GM12878 (cell line): ENCODE measurements around the gene XPNPEP1. TPM values are rescaled to one million over a fixed set of nuclear protein-coding genes. Genes with fewer than 3 reads are reported as not detected.

Experiments used
- ATAC-seq: fragments of 200-7000 bp; cut with Tn5 transposase; 3 replicates; pipeline ENCODE4 v1.9.1; 2020; ENCODE audit warnings: mild to moderate bottlenecking, moderate library complexity
- BruUV-seq: library from RNA; stranded (reverse); fragments of 400-500 nt; replicated peaks from 2 replicates; lab custom pipeline; 2021; lab: Mats Ljungman, UMichigan
- CTCF ChIA-PET: fragments of 300-600 bp; sonication (Branson Sonifier 250); formaldehyde crosslinking; extraction: SDS; loops from one replicate; lab custom pipeline; 2021; ENCODE audit warnings: inconsistent platforms; lab: Yijun Ruan, JAX
- POLR2A ChIA-PET: fragments of 350-600 bp; formaldehyde crosslinking; extraction: SDS; loops from one replicate; lab custom pipeline; 2021; ENCODE audit warnings: inconsistent platforms; lab: Charles Lee
- RAD21 ChIA-PET: fragments of 300-600 bp; sonication (Branson Sonifier 250); formaldehyde crosslinking; loops from one replicate; lab custom pipeline; 2023; ENCODE audit warnings: antibody characterized with exemption; ENCODE audit not compliant: unreplicated experiment; lab: Charles Lee
- SMC1A ChIA-PET: fragments of 300-600 bp; sonication (Branson Sonifier 250); formaldehyde crosslinking; loops from one replicate; lab custom pipeline; 2023; ENCODE audit not compliant: unreplicated experiment, uncharacterized antibody; lab: Charles Lee
- DNase-seq: peaks from one replicate; pipeline ENCODE4 v3.0.0-alpha.2; 2011; ENCODE audit warnings: low read depth, low spot score
- FAIRE-seq: peaks from 3 replicates; lab custom pipeline; 2011; peaks lifted over from hg19 to GRCh38; lab: Jason Lieb, UNC
- H2AFZ ChIP-seq: 2 replicates; pipeline ENCODE4 v1.6.0; 2011; ENCODE audit warnings: low read depth, low read length, control low read depth; ENCODE audit not compliant: control insufficient read depth
- H3K27ac ChIP-seq: 2 replicates; pipeline ENCODE4 v1.5.1; 2011; ENCODE audit warnings: control low read depth; ENCODE audit not compliant: control insufficient read depth, insufficient read depth
- H3K27me3 ChIP-seq, 2 experiments: replicated peaks in 1 of 2; 2 replicates each; pipeline versions ENCODE4 v1.6.0 to v1.6.1; 2011; ENCODE audit warnings: low read length in 1 of 2; ENCODE audit not compliant: control insufficient read depth in 2 of 2, insufficient read depth in 2 of 2
- H3K36me3 ChIP-seq, 2 experiments: 2 replicates each; pipeline ENCODE4 v1.5.1; 2011; ENCODE audit warnings: low read length in 1 of 2; ENCODE audit not compliant: control insufficient read depth in 2 of 2, insufficient read depth in 2 of 2
- H3K4me1 ChIP-seq: 2 replicates; pipeline ENCODE4 v1.6.1; 2011; ENCODE audit warnings: mild to moderate bottlenecking, low read length, moderate library complexity, mixed read lengths; ENCODE audit not compliant: control insufficient read depth, insufficient read depth
- H3K4me2 ChIP-seq: 2 replicates; pipeline ENCODE4 v1.6.0; 2011; ENCODE audit warnings: control low read depth; ENCODE audit not compliant: control insufficient read depth, insufficient read depth
- H3K4me3 ChIP-seq: fragments of 200-600 bp; sonication (generic); 2 replicates; pipeline ENCODE4 v1.5.1; 2016
- H3K79me2 ChIP-seq: 2 replicates; pipeline ENCODE4 v1.6.0; 2011; ENCODE audit warnings: low read length; ENCODE audit not compliant: control insufficient read depth, insufficient read depth
- H3K9ac ChIP-seq: 2 replicates; pipeline ENCODE4 v1.8.0; 2011; ENCODE audit warnings: low read length, control low read depth, mixed read lengths; ENCODE audit not compliant: control insufficient read depth, insufficient read depth
- H3K9me3 ChIP-seq: replicated peaks from 3 replicates; pipeline ENCODE4 v1.5.1; 2011; ENCODE audit warnings: mild to moderate bottlenecking, low read length; ENCODE audit not compliant: control insufficient read depth, insufficient read depth
- H4K20me1 ChIP-seq: 2 replicates; pipeline ENCODE4 v1.6.0; 2011; ENCODE audit not compliant: control insufficient read depth, insufficient read depth
- ATF2 ChIP-seq: IDR thresholded peaks from 2 replicates; pipeline ENCODE4 v1.6.1; 2012; ENCODE audit warnings: low read length, inconsistent platforms
- BCLAF1 ChIP-seq: fragments of 450-650 bp; IDR thresholded peaks from 2 replicates; pipeline ENCODE4 v1.6.1; 2017; ENCODE audit warnings: antibody characterized with exemption, mild to moderate bottlenecking, moderate library complexity
- KAT2A ChIP-seq: conservative IDR thresholded peaks from 2 replicates; pipeline ENCODE4 v1.6.1; 2011; ENCODE audit warnings: low read depth, low read length; ENCODE audit not compliant: control insufficient read depth
- NFYA ChIP-seq: IDR thresholded peaks from 2 replicates; pipeline ENCODE4 v1.6.1; 2011; ENCODE audit warnings: low read depth, mild to moderate bottlenecking, low read length, improper control_type of control experiment, borderline replicate concordance
- POLR2AphosphoS5 ChIP-seq: IDR thresholded peaks from 2 replicates; pipeline ENCODE4 v1.6.1; 2011; ENCODE audit warnings: mild to moderate bottlenecking, low read length, inconsistent platforms
- RAD51 ChIP-seq: fragments of 450-650 bp; IDR thresholded peaks from 2 replicates; pipeline ENCODE4 v1.6.1; 2016; ENCODE audit warnings: moderate library complexity, mild to moderate bottlenecking, inconsistent platforms
- SMAD5 ChIP-seq: IDR thresholded peaks from 2 replicates; pipeline ENCODE4 v1.6.1; 2016; ENCODE audit warnings: antibody characterized with exemption, low read depth
- SMARCA5 ChIP-seq: fragments of 450-650 bp; IDR thresholded peaks from 2 replicates; pipeline ENCODE4 v1.6.1; 2017; ENCODE audit warnings: mild to moderate bottlenecking
- WGBS: methylation state at CpG from one replicate; pipeline ENCODE4 v1.1.6; 2016; ENCODE audit warnings: low lambda C conversion rate; ENCODE audit not compliant: insufficient replicate concordance, insufficient coverage; ENCODE audit errors: missing lambda C conversion rate; 5-methylcytosine and 5-hydroxymethylcytosine counted together
- in situ Hi-C: fragments of 300-500 bp; cut with MboI; formaldehyde crosslinking; loops from 9 replicates; pipeline ENCODE4 v1.14.3; 2018; ENCODE audit warnings: mixed read lengths
- intact Hi-C: fragments of 100-400 bp; cut with micrococcal nuclease; formaldehyde crosslinking; loops from one replicate; pipeline ENCODE4 v1.14.2; 2022; ENCODE audit not compliant: unreplicated experiment
- polyA plus RNA-seq, 11 experiments: library from polyadenylated mRNA; depleted of rRNA in 4 of 11; unstranded in 6 of 11; stranded (reverse) in 5 of 11; fragments of >200 nt; fragmentation: Nextera tagmentation in 4 of 11; fragmentation: Illumina TruSeq in 1 of 11; extraction: Ambion mirVana in 4 of 11; extraction: Trizol in 1 of 11; gene quantifications; 1 replicate in 1 of 11; 2 replicates in 10 of 11; pipeline versions ENCODE4 v1.2.1 to v1.2.3, GENCODE V29; 2011 to 2016; ENCODE audit warnings: inconsistent platforms in 2 of 11, missing spikeins in 2 of 11, low read depth in 1 of 11
- total RNA-seq, 4 experiments: library from RNA; depleted of rRNA in 3 of 4; stranded (reverse); fragments of >200 nt in 3 of 4; fragmentation: Illumina TruSeq in 1 of 4; extraction: Trizol in 1 of 4; gene quantifications; 2 replicates each; pipeline versions ENCODE4 v1.2.1 to v1.2.3, GENCODE V29; 2013 to 2021

The XPNPEP1 gene
- total and polyA plus RNA-seq, 10 of the 15 experiments (the other 5 are each of a cell fraction or from before 2014, with no cell fraction given): 22.7 to 108 (median 43.5) TPM

GRCh38 chr10:109913306-109913892, 9.9 kb downstream of the XPNPEP1 start:
- intact Hi-C loops (no loop called here), in situ Hi-C loops (no loop called here)
- H3K36me3 ChIP-seq: peaks cover 0 to 6% of the 10 kb centered on the region in 2 experiments; a peak in 1 of 4 replicates
- ChIA-PET CTCF (interaction anchor here (0.9 to 3.3 kb wide), 6 partner anchors 10 to 66 kb away, joined by 3 to 18 read pairs (median 6); no protein-coding TSS in a partner anchor), RAD21 (interaction anchor here (1.1 to 1.9 kb wide), 4 partner anchors 8 to 44 kb away, joined by 5 to 10 read pairs (median 6); no protein-coding TSS in a partner anchor), SMC1A (interaction anchor here (0.6 to 6.1 kb wide), 9 partner anchors 8 to 1106 kb away, joined by 3 to 30 read pairs (median 4); partner anchors contain the start of gene XPNPEP1), POLR2A (interaction anchor here (1.3 to 1.4 kb wide), 2 partner anchors 10 to 44 kb away, joined by 3 to 5 read pairs; no protein-coding TSS in a partner anchor)
- H3K27ac ChIP-seq: no peak overlapping the region; the same call in 1 of the 2 replicates
- no peak overlapping the region; the same call in 1 of the 2 replicates for H3K4me2 ChIP-seq
- ATAC-seq (no peak; the same call in 2 of the 3 replicates), DNase-seq (no peak), FAIRE-seq (no peak)
- WGBS: 89% methylated on average over 4 of the region's 4 CpGs
- no peaks in the 10 kb centered on the region for H4K20me1 ChIP-seq
- no peak overlapping the region for H2AFZ ChIP-seq
- H3K9me3 ChIP-seq: peaks cover 4% of the 10 kb centered on the region; the same call in 2 of the 3 replicates
- peaks cover 38% of the 10 kb centered on the region for H3K79me2 ChIP-seq
- H3K4me3 ChIP-seq: no peak overlapping the region
- no peaks in the 10 kb centered on the region for H3K27me3 ChIP-seq
- BruUV-seq: no TSS peak
- TF ChIP-seq SMAD5 (no peak), BCLAF1 (no peak), POLR2AphosphoS5 (no peak), NFYA (no peak), ATF2 (no peak), KAT2A (no peak), SMARCA5 (no peak), RAD51 (no peak)
- H3K9ac ChIP-seq: no peak overlapping the region
- peaks cover 54% of the 10 kb centered on the region for H3K4me1 ChIP-seq
